ENCODE results near the gene WWOX. TPM values are rescaled to one million over a fixed set of nuclear protein-coding genes. Genes with fewer than 3 reads are reported as not detected.

WWOX gene
- total and polyA plus RNA-seq, 2 donors (not counting 1 experiment from before 2014, with no cell fraction given) = 10.5 to 42.3 TPM

DNA sequence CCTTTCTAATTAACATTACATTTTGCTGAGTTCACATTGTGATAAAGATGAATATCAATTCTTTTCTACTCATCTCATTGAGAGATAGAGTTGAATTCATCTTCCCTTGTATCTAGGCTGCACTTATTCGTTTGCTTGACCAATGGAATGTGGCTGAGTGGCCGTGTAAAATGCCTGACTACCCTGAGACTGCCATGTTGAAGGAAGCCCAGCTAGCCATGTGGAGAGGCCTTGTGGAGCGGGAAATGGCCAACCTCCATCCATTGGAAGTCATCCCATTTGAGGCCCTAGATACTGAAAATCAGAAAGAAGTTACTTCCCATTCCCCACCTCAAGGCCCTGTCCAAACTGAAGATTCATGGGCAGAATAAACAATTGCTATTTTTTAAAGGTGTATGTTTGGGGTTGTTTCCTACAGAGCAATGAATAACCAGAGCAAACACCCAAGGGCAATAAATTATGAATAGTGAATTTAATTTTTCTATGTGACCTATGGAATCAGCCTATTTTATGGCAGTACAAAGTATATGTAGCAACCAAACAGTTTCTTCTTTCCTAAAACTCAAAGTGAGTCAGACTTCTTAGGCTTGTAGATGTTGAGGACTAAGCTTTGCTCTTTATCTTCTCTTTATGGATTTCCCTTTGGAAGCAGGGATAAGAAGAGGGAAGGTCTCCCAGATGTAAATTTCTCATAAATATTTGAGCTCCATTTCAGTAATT is 956.0 kb downstream of the WWOX start:
- Histone ChIP-seq H3K9me3 (ENCODE audit: control extremely low read depth in 1 of 3, control insufficient read depth in 2 of 3, insufficient read depth in 1 of 3, low read length in 2 of 3) (no peaks in the 10 kb centered on the region), H4K20me1 (ENCODE audit: control insufficient read depth, insufficient read depth, low read length, poor library complexity, severe bottlenecking) (no peaks in the 10 kb centered on the region), H3K79me2 (ENCODE audit: control insufficient read depth, insufficient read depth, low read length) (no peaks in the 10 kb centered on the region), H3K27ac (ENCODE audit: low read length in 2 of 2) (no peak overlapping the region), H3K4me1 (ENCODE audit: control insufficient read depth in 2 of 2, insufficient read depth in 2 of 2, low read length in 2 of 2) (no peaks in the 10 kb centered on the region), H3K4me3 (ENCODE audit: control extremely low read depth in 1 of 5, extremely low read depth in 1 of 5, insufficient read depth in 1 of 5, low read depth in 2 of 5, low read length in 4 of 5) (no peak overlapping the region), H3K27me3 (replicated peaks in 1 of 4; ENCODE audit: control extremely low read depth in 1 of 4, control insufficient read depth in 3 of 4, insufficient read depth in 4 of 4, low read length in 3 of 4) (no peaks in the 10 kb centered on the region), H3K4me2 (replicated peaks; ENCODE audit: low read depth, low read length, poor library complexity, severe bottlenecking) (no peak overlapping the region), H3K9ac (ENCODE audit: low read length) (no peak overlapping the region), H3K36me3 (replicated peaks in 1 of 2; ENCODE audit: control extremely low read depth in 1 of 2, control insufficient read depth in 1 of 2, extremely low read depth in 1 of 2, insufficient read depth in 2 of 2, low read length in 1 of 2) (no peaks in the 10 kb centered on the region), H2AFZ (ENCODE audit: insufficient read depth, low read depth, low read length, poor library complexity, severe bottlenecking) (no peak overlapping the region)
- intact Hi-C loops (cut with micrococcal nuclease) = no loop called here
- DNase-seq (no peak), ATAC-seq (ENCODE audit: low read depth) (no peak)
- WGBS (ENCODE audit: insufficient coverage) = 100% methylated on average over 1 of the region's 3 CpGs
- ChIA-PET POLR2A (no interaction called here), CTCF (no interaction called here)
- Mint-ChIP-seq H3K4me1 (peaks cover 2% of the 10 kb centered on the region), H3K9me3 (ENCODE audit: insufficient read depth) (no peaks in the 10 kb centered on the region), H3K4me3 (no peak overlapping the region), H3K27ac (no peak overlapping the region), H3K27me3 (peaks cover 3% of the 10 kb centered on the region)
- TF ChIP-seq, protein P1, sequence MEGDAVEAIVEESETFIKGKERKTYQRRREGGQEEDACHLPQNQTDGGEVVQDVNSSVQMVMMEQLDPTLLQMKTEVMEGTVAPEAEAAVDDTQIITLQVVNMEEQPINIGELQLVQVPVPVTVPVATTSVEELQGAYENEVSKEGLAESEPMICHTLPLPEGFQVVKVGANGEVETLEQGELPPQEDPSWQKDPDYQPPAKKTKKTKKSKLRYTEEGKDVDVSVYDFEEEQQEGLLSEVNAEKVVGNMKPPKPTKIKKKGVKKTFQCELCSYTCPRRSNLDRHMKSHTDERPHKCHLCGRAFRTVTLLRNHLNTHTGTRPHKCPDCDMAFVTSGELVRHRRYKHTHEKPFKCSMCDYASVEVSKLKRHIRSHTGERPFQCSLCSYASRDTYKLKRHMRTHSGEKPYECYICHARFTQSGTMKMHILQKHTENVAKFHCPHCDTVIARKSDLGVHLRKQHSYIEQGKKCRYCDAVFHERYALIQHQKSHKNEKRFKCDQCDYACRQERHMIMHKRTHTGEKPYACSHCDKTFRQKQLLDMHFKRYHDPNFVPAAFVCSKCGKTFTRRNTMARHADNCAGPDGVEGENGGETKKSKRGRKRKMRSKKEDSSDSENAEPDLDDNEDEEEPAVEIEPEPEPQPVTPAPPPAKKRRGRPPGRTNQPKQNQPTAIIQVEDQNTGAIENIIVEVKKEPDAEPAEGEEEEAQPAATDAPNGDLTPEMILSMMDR (IDR thresholded peaks at IDR 0.05) = no peak
- TF ChIP-seq EZH2 (IDR thresholded peaks at IDR 0.05; ENCODE audit: borderline replicate concordance, insufficient read depth, low read depth, low read length, poor library complexity, severe bottlenecking) = no peak

DNA sequence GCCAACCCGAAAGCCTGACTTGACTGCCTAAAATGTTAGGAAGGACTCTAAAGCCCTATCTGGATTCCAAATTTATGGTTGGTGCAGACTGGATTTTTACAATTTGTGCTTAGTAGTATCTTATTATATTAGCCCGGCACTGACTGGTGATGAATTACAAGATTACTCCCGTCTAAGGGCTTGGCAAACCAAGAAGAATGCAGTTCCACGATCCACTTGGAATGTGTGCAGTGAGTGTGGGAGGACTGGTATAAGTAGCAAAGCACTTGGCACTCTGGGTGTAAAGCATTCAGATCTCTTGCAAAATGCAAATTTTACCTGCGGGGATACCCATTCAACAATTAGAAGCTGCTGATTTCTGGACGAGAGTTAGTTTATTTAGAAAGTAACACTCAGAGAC is 961.7 kb downstream of the WWOX start:
- 91% methylated on average over 4 of the region's 6 CpGs for WGBS (ENCODE audit: insufficient coverage)

More for the DNA sequence above, 961.7 kb downstream of the WWOX start:
- Histone ChIP-seq H3K79me2 (ENCODE audit: control insufficient read depth, insufficient read depth, low read length) (no peaks in the 10 kb centered on the region), H3K9me3 (ENCODE audit: control extremely low read depth in 1 of 3, control insufficient read depth in 2 of 3, insufficient read depth in 1 of 3, low read length in 2 of 3) (no peaks in the 10 kb centered on the region), H3K4me1 (ENCODE audit: control insufficient read depth in 2 of 2, insufficient read depth in 2 of 2, low read length in 2 of 2) (no peaks in the 10 kb centered on the region), H3K27ac (ENCODE audit: low read length in 2 of 2) (no peak overlapping the region), H3K27me3 (replicated peaks in 1 of 4; ENCODE audit: control extremely low read depth in 1 of 4, control insufficient read depth in 3 of 4, insufficient read depth in 4 of 4, low read length in 3 of 4) (no peaks in the 10 kb centered on the region), H3K9ac (ENCODE audit: low read length) (no peak overlapping the region), H2AFZ (ENCODE audit: insufficient read depth, low read depth, low read length, poor library complexity, severe bottlenecking) (no peak overlapping the region), H4K20me1 (ENCODE audit: control insufficient read depth, insufficient read depth, low read length, poor library complexity, severe bottlenecking) (no peaks in the 10 kb centered on the region), H3K36me3 (replicated peaks in 1 of 2; ENCODE audit: control extremely low read depth in 1 of 2, control insufficient read depth in 1 of 2, extremely low read depth in 1 of 2, insufficient read depth in 2 of 2, low read length in 1 of 2) (no peaks in the 10 kb centered on the region), H3K4me2 (replicated peaks; ENCODE audit: low read depth, low read length, poor library complexity, severe bottlenecking) (no peak overlapping the region), H3K4me3 (ENCODE audit: control extremely low read depth in 1 of 5, extremely low read depth in 1 of 5, insufficient read depth in 1 of 5, low read depth in 2 of 5, low read length in 4 of 5) (no peak overlapping the region)
- H3K27ac Mint-ChIP-seq = no peak overlapping the region
- TF ChIP-seq EZH2 (IDR thresholded peaks at IDR 0.05; ENCODE audit: borderline replicate concordance, insufficient read depth, low read depth, low read length, poor library complexity, severe bottlenecking) = no peak
- TF ChIP-seq, protein P1 (IDR thresholded peaks at IDR 0.05) = no peak
- DNase-seq = no peak
- intact Hi-C loops (cut with micrococcal nuclease) = no loop called here
- H3K27me3 Mint-ChIP-seq = peaks cover 6% of the 10 kb centered on the region
- H3K4me3 Mint-ChIP-seq = no peak overlapping the region
- ATAC-seq (ENCODE audit: low read depth) = no peak
- H3K4me1 Mint-ChIP-seq = no peaks in the 10 kb centered on the region
- ChIA-PET CTCF (no interaction called here), POLR2A (no interaction called here)
- H3K9me3 Mint-ChIP-seq (ENCODE audit: insufficient read depth) = no peaks in the 10 kb centered on the region
